ENCODE measurements around the gene UBE2E3.
A peak's percentile ranks its signal among the peaks of the same experiment; 100 is the strongest.

UBE2E3 gene

GRCh38 chr2:180953550-180953949, 26.9 kb upstream of the UBE2E3 start:
- Histone ChIP-seq H3K27ac (ENCODE audit: low read length) (no peak overlapping the region), H3K4me1 (ENCODE audit: control insufficient read depth, low read depth, low read length) (no peaks in the 10 kb centered on the region)

DNA sequence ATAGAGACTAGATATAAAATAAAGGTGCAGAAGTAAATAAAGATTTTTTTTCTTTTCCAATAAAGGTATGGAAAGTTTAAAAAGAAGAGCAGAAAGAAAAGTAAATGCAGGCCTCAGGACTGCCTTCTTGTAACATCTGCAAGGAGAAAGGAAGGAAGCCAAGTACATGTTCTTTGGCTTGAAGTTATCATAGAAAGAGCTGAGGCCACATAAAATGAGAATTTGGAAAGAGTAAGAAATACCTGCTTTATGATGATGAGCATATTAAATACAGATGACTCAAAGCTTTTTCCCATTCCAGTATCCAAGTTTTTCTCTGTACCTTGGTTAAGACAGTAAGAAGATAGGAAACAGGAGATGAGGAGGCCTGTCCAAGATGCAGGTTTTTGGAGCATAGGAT, 25.3 kb upstream of the UBE2E3 start:
- Histone ChIP-seq H3K36me3 (ENCODE audit: control insufficient read depth, low read depth, low read length) (no peaks in the 10 kb centered on the region), H3K27me3 (ENCODE audit: control insufficient read depth, insufficient read depth, low read length) (no peaks in the 10 kb centered on the region), H3K9ac (ENCODE audit: low read length) (no peak overlapping the region), H3K9me3 (ENCODE audit: control insufficient read depth, low read depth, low read length) (no peaks in the 10 kb centered on the region), H3K27ac (ENCODE audit: low read length) (no peak overlapping the region), H3K4me1 (ENCODE audit: control insufficient read depth, low read depth, low read length) (no peaks in the 10 kb centered on the region), H3K4me3 (ENCODE audit: low read length) (no peak overlapping the region)

More at GRCh38 chr2:180953550-180953949, 26.9 kb upstream of the UBE2E3 start:
- no peak overlapping the region for H3K4me3 ChIP-seq (ENCODE audit: low read length)
- H3K9ac ChIP-seq (ENCODE audit: low read length), result no peak overlapping the region
- H3K9me3 ChIP-seq (ENCODE audit: control insufficient read depth, low read depth, low read length), result no peaks in the 10 kb centered on the region
- H3K27me3 ChIP-seq (ENCODE audit: control insufficient read depth, insufficient read depth, low read length), result no peaks in the 10 kb centered on the region
- no peaks in the 10 kb centered on the region for H3K36me3 ChIP-seq (ENCODE audit: control insufficient read depth, low read depth, low read length)

- Histone ChIP-seq H3K36me3 (ENCODE audit: control insufficient read depth, low read depth, low read length) (no peaks in the 10 kb centered on the region), H3K27me3 (ENCODE audit: control insufficient read depth, insufficient read depth, low read length) (no peaks in the 10 kb centered on the region), H3K4me1 (ENCODE audit: control insufficient read depth, low read depth, low read length) (no peaks in the 10 kb centered on the region), H3K27ac (ENCODE audit: low read length) (no peak overlapping the region), H3K9ac (ENCODE audit: low read length) (no peak overlapping the region), H3K4me3 (ENCODE audit: low read length) (no peak overlapping the region), H3K9me3 (ENCODE audit: control insufficient read depth, low read depth, low read length) (no peaks in the 10 kb centered on the region)
These were observed 20.6 kb upstream of the UBE2E3 start for GRCh38 chr2:180959787-180960186.

GRCh38 chr2:180960982-180961381, 19.4 kb upstream of the UBE2E3 start:
- no peak overlapping the region for H3K4me3 ChIP-seq (ENCODE audit: low read length)
- no peaks in the 10 kb centered on the region for H3K4me1 ChIP-seq (ENCODE audit: control insufficient read depth, low read depth, low read length)
- no peaks in the 10 kb centered on the region for H3K27me3 ChIP-seq (ENCODE audit: control insufficient read depth, insufficient read depth, low read length)
- H3K9ac ChIP-seq (ENCODE audit: low read length), result no peak overlapping the region
- H3K36me3 ChIP-seq (ENCODE audit: control insufficient read depth, low read depth, low read length), result no peaks in the 10 kb centered on the region
- H3K9me3 ChIP-seq (ENCODE audit: control insufficient read depth, low read depth, low read length), result no peaks in the 10 kb centered on the region
- H3K27ac ChIP-seq (ENCODE audit: low read length), result no peak overlapping the region

DNA sequence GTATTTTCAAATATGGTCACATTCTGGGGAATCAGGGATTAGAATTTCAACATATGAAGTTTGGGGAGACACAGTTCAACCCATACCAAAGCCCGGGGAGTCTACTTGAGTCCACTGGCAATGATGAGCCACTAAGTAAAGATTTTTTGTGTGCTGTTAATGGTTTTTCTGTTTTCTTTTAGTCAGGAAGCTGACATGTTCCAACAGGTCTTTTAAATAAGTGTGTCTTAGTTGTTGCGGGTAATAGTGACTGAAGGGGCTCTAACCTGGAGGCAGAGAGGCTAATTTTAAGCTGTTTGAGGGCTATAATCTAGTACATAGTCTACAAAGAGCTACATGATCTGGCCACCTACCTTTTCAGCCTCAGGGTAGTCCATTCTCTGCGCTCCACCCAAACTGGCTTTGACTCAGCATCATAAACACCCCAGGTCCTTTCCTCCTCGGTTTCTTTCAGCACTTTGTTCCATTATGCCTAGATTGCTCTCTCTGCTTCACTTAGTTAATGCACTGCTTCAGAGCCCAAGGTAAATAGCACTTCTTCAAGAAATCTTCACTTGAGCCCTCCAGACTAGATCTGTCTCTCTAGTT, 17.6 kb upstream of the UBE2E3 start:
- H3K4me1 ChIP-seq (ENCODE audit: control insufficient read depth, low read depth, low read length), result no peaks in the 10 kb centered on the region
- H3K27me3 ChIP-seq (ENCODE audit: control insufficient read depth, insufficient read depth, low read length), result no peaks in the 10 kb centered on the region
- no peak overlapping the region for H3K4me3 ChIP-seq (ENCODE audit: low read length)
- H3K9ac ChIP-seq (ENCODE audit: low read length), result no peak overlapping the region
- H3K9me3 ChIP-seq (ENCODE audit: control insufficient read depth, low read depth, low read length), result no peaks in the 10 kb centered on the region
- H3K27ac ChIP-seq (ENCODE audit: low read length), result no peak overlapping the region
- H3K36me3 ChIP-seq (ENCODE audit: control insufficient read depth, low read depth, low read length), result no peaks in the 10 kb centered on the region

- no peak overlapping the region for H3K4me3 ChIP-seq (ENCODE audit: low read length)
- H3K9me3 ChIP-seq (ENCODE audit: control insufficient read depth, low read depth, low read length), result no peaks in the 10 kb centered on the region
- no peak overlapping the region for H3K27ac ChIP-seq (ENCODE audit: low read length)
- no peaks in the 10 kb centered on the region for H3K4me1 ChIP-seq (ENCODE audit: control insufficient read depth, low read depth, low read length)
- no peak overlapping the region for H3K9ac ChIP-seq (ENCODE audit: low read length)
- H3K27me3 ChIP-seq (ENCODE audit: control insufficient read depth, insufficient read depth, low read length), result no peaks in the 10 kb centered on the region
- no peaks in the 10 kb centered on the region for H3K36me3 ChIP-seq (ENCODE audit: control insufficient read depth, low read depth, low read length)
These were observed 14.0 kb upstream of the UBE2E3 start for GRCh38 chr2:180966378-180966777.

- H3K27me3 ChIP-seq (ENCODE audit: control insufficient read depth, insufficient read depth, low read length), result no peaks in the 10 kb centered on the region
- H3K4me3 ChIP-seq (ENCODE audit: low read length), result no peak overlapping the region
- no peaks in the 10 kb centered on the region for H3K36me3 ChIP-seq (ENCODE audit: control insufficient read depth, low read depth, low read length)
- no peaks in the 10 kb centered on the region for H3K9me3 ChIP-seq (ENCODE audit: control insufficient read depth, low read depth, low read length)
- no peak overlapping the region for H3K27ac ChIP-seq (ENCODE audit: low read length)
- no peaks in the 10 kb centered on the region for H3K4me1 ChIP-seq (ENCODE audit: control insufficient read depth, low read depth, low read length)
- no peak overlapping the region for H3K9ac ChIP-seq (ENCODE audit: low read length)
These were observed 11.3 kb upstream of the UBE2E3 start for GRCh38 chr2:180969124-180969523.

DNA sequence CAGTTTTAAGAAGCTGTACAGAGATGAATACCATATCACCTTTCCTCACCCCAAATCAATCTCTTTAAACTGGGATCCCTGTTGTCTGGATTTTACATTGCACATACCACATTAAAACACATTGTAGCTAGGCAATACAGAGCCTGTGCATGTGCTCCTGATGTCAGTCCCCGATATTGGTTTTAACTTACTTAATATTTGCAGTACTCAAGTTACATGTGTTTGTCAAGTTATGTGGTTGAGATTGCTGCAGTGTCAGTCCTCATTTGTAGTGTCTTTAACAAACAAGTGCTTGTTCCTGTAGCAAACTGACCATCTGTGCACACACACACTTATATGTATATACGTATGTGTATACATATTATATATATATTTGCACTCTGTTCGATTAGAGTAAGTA, 10.4 kb upstream of the UBE2E3 start:
- H3K9ac ChIP-seq (ENCODE audit: low read length), result no peak overlapping the region
- no peaks in the 10 kb centered on the region for H3K27me3 ChIP-seq (ENCODE audit: control insufficient read depth, insufficient read depth, low read length)
- no peaks in the 10 kb centered on the region for H3K9me3 ChIP-seq (ENCODE audit: control insufficient read depth, low read depth, low read length)
- H3K4me1 ChIP-seq (ENCODE audit: control insufficient read depth, low read depth, low read length), result no peaks in the 10 kb centered on the region
- H3K27ac ChIP-seq (ENCODE audit: low read length), result no peak overlapping the region
- H3K4me3 ChIP-seq (ENCODE audit: low read length), result no peak overlapping the region
- H3K36me3 ChIP-seq (ENCODE audit: control insufficient read depth, low read depth, low read length), result no peaks in the 10 kb centered on the region

- Histone ChIP-seq H3K27me3 (ENCODE audit: control insufficient read depth, insufficient read depth, low read length) (no peaks in the 10 kb centered on the region), H3K4me1 (ENCODE audit: control insufficient read depth, low read depth, low read length) (no peaks in the 10 kb centered on the region), H3K9ac (ENCODE audit: low read length) (no peak overlapping the region), H3K27ac (ENCODE audit: low read length) (no peak overlapping the region), H3K9me3 (ENCODE audit: control insufficient read depth, low read depth, low read length) (no peaks in the 10 kb centered on the region), H3K36me3 (ENCODE audit: control insufficient read depth, low read depth, low read length) (no peaks in the 10 kb centered on the region), H3K4me3 (ENCODE audit: low read length) (no peak overlapping the region)
These were observed 8.6 kb upstream of the UBE2E3 start for GRCh38 chr2:180971811-180972210.

DNA sequence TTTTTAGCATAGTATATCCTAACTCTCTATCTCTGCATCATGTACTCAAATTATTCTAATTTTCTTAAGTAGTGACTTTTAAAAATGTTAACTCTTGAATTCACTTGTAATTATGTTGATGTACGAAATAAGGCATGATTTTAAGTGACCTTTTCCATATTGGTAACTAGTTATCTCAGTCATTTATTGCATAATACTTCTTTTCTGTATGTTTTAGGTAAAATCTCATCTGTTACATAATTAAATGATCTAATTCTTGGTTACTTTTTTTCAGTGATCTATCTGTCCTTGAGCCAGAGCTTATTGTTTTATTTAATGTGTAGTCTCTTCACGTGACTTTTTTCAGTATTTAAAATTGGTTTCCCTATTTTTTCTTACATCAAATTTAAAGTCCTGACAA, 4.8 kb upstream of the UBE2E3 start:
- H3K4me1 ChIP-seq (ENCODE audit: control insufficient read depth, low read depth, low read length), result peaks cover 2% of the 10 kb centered on the region
- H3K36me3 ChIP-seq (ENCODE audit: control insufficient read depth, low read depth, low read length), result no peaks in the 10 kb centered on the region
- H3K27me3 ChIP-seq (ENCODE audit: control insufficient read depth, insufficient read depth, low read length), result no peaks in the 10 kb centered on the region
- no peaks in the 10 kb centered on the region for H3K9me3 ChIP-seq (ENCODE audit: control insufficient read depth, low read depth, low read length)
- no peak overlapping the region for H3K9ac ChIP-seq (ENCODE audit: low read length)
- no peak overlapping the region for H3K27ac ChIP-seq (ENCODE audit: low read length)
- no peak overlapping the region for H3K4me3 ChIP-seq (ENCODE audit: low read length)

GRCh38 chr2:180978903-180979748, 1.3 kb upstream of the UBE2E3 start:
- Histone ChIP-seq H3K4me1 (ENCODE audit: control insufficient read depth, low read depth, low read length) (peaks cover 21% of the 10 kb centered on the region), H3K4me3 (ENCODE audit: low read length) (peak overlapping the region; percentile 51), H3K9me3 (ENCODE audit: control insufficient read depth, low read depth, low read length) (no peaks in the 10 kb centered on the region), H3K27ac (ENCODE audit: low read length) (no peak overlapping the region), H3K27me3 (ENCODE audit: control insufficient read depth, insufficient read depth, low read length) (no peaks in the 10 kb centered on the region), H3K36me3 (ENCODE audit: control insufficient read depth, low read depth, low read length) (peaks cover 8% of the 10 kb centered on the region), H3K9ac (ENCODE audit: low read length) (no peak overlapping the region)

- Histone ChIP-seq H3K9me3 (ENCODE audit: control insufficient read depth, low read depth, low read length) (no peaks in the 10 kb centered on the region), H3K27ac (ENCODE audit: low read length) (no peak overlapping the region), H3K4me1 (ENCODE audit: control insufficient read depth, low read depth, low read length) (peaks cover 27% of the 10 kb centered on the region), H3K36me3 (ENCODE audit: control insufficient read depth, low read depth, low read length) (peaks cover 14% of the 10 kb centered on the region), H3K4me3 (ENCODE audit: low read length) (peak overlapping the region; percentile 51), H3K27me3 (ENCODE audit: control insufficient read depth, insufficient read depth, low read length) (no peaks in the 10 kb centered on the region), H3K9ac (ENCODE audit: low read length) (peak overlapping the region; percentile 58)
These were observed 678 bp upstream of the UBE2E3 start for GRCh38 chr2:180979749-180980105.

All from iPS-18a (cell line).